IPS-18c (cell line): Measurements from ENCODE around the gene UBAC1.
"Not testable (repeated sequence)": the region's sequence is repeated elsewhere in the genome, so short reads cannot be mapped to it uniquely, and the experiment has no call there.

Experiments
- H3K4me3 ChIP-seq: 2 replicates; pipeline ENCODE4 v1.7.0; 2013; ENCODE audit warnings: low read depth, mild to moderate bottlenecking, low read length, moderate library complexity; ENCODE audit not compliant: insufficient read depth
- H3K9me3 ChIP-seq: one replicate; pipeline ENCODE4 v1.6.1; 2013; ENCODE audit warnings: mild to moderate bottlenecking, low read length, moderate library complexity; ENCODE audit not compliant: control insufficient read depth, insufficient read depth

UBAC1 gene

DNA sequence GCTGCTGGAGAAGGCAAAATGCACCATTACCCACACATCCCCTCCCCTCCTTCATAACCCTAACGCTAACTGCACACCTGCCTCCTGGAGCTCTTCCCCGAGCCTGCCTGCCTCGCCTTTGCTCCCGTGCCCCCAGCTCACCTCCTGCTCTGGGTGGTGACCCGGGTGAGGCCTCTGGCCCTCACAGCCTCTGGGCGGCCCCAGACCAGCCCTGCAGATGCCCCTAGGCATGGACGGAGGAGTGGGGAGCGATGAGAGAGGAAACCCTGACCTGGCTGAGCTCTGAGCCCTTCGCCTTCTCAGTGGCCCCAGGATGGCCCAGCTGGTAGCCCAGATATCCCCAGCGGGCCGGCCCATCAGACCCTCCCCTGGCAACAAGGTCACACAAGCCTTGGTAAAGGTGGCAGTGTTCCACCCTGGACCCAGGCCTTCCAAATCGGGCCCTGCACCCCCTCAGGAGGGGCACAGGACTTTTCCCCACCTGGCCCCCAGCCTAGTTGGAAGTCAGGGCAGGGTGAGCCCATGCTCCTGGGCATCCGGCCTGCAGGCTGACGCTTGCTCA, 39.3 kb downstream of the UBAC1 start:
- Histone ChIP-seq H3K4me3 (no peak overlapping the region), H3K9me3 (peaks cover 16% of the 10 kb centered on the region)

DNA sequence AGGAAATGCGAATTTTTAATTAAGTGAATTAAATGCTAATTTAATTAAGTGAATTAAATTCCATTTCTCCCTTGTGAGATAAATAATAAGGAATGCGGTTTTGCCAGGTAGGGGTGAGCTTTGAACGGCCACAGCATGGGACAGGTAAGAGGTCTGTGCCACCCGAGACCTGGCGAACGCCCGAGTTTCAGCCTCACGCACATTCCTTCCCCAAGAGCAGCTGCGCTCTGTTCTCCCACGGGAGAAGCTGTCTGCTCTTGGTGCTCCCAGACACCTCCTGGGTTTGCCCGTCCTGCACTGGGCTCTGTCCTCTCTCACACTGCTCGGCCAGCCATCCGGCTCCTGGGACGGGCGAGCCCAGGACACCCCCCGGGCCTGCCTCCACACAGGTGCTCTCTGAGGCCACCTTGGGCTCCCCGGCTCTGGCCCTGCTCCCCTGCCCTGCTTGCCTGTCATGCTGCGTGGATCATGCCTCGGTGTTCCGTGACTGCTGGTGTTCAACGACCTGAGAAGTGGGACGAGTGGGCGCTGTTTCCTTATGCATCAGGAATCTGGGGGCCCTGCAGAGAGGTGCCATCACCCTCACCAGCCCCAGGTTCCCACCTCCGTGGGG, 40.1 kb downstream of the UBAC1 start:
- peaks cover 19% of the 10 kb centered on the region for H3K9me3 ChIP-seq
- no peak overlapping the region for H3K4me3 ChIP-seq

DNA sequence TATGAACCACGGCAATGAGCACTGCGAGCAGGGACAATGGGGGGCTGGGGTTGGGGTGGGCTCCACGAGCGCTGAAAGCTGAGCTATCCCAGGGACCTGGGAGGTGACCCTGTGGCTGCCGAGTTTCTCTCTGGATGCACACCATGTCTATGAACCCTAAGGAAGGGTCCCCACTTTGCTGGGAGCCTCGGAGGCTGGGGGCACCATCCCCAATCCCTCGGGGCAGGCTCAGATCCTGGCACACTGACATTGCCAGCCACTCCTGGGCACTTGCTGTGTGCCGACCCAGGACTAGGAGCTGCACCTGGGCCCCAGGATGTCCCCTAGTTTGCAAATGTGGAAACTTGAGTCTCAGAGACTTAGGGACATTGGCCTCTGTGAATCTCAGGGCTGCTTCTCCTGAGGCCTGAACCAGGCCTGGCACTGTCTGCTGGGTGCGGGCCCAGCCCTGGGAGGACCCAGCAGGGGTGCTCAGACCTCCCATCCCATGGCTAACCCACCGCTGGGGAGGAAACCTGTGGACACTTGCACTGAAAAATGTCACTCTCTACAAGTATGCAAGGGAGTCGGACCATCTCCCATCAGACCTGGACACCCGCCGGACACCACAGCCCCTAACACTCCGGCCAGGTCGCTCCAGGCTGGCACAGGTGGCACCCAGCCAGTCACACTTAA, 40.8 kb downstream of the UBAC1 start:
- Histone ChIP-seq H3K4me3 (no peak overlapping the region), H3K9me3 (peaks cover 20% of the 10 kb centered on the region)

DNA sequence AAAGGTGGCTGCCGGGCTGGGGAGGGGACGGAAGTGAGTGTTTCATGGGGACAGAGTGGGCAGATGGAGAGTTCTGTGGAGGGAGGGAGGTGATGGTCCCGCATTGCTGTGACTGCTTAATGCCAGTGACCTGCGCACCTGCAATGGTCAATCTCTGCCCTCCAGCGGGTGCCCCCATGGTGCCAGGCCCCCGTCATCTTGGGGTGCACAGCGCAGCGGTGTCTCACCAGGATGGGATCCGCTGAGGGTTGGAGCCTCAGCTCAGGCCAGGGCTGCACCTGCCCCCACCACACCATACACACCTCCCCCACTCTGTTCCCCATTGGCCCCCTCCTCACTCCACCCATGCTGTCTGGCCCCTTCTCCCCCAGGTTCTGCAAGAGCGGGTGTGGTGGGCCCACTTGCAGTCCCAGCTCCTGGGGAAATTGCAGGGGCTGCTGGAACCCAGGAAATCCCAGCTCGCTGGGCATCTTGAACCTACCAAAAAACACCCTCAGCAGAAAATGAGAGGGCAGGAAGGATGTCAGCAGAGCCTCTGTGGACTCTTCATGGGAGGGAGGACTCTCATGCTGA, 41.8 kb downstream of the UBAC1 start:
- Histone ChIP-seq H3K9me3 (peaks cover 30% of the 10 kb centered on the region), H3K4me3 (no peak overlapping the region)

DNA sequence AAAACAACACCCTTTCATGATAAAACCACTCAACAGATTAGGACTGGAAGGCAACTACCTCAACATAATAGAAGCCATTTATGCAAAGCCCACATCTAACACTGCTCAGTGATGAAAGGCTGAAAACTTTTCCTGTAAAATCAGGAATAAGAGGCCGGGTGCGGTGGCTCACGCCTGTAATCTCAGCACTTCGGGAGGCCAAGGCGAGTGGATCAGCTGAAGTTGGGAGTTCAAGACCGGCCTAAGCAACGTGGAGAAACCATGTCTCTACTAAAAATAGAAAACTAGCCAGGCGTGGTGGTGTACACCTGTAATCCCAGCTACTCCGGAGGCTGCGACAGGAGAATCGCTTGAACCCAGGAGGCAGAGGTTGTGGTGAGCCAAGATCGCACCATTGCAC, 44.9 kb downstream of the UBAC1 start:
- not testable (repeated sequence) for H3K4me3 ChIP-seq
- peaks cover 43% of the 10 kb centered on the region for H3K9me3 ChIP-seq

DNA sequence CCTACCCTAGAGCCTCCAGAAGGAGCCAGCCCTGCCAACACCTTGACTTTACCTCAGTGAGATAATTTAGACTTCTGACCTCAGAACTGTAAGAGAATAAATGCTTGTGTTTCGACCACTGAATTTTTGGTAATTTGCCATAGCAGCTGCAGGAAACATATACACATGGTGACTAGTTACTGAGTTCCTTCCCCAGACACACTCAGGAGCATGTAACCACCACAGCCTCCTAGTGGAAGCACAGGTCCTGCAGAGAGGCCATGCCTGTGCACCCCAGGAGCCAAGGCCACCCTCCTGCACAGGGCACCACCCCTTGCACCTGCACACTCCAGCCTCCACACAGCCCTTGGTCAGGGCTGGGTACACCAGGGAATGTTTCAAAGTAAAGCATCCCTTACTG, 46.3 kb downstream of the UBAC1 start:
- H3K9me3 ChIP-seq, result peaks cover 39% of the 10 kb centered on the region

DNA sequence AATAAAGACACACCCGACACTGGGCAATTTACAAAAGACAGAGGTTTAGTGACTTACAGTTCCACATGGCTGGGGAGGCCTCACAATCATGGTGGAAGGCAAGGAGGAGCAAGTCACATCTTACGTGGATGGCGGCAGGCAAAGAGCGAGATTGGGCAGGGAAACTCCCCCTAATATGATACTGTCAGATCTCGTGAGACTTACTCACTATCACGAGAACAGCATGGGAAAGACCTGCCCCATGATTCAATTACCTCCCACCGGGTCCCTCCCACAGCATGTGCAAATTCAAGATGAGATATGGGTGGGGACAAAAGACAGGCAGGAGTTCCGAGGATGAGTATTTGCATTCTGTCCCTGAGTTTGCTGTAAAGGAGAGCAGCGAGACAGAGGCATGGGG, 49.9 kb downstream of the UBAC1 start:
- not testable (repeated sequence) for H3K4me3 ChIP-seq
- H3K9me3 ChIP-seq, result peaks cover 28% of the 10 kb centered on the region

More for the DNA sequence above, 46.3 kb downstream of the UBAC1 start:
- H3K4me3 ChIP-seq, result no peak overlapping the region

DNA sequence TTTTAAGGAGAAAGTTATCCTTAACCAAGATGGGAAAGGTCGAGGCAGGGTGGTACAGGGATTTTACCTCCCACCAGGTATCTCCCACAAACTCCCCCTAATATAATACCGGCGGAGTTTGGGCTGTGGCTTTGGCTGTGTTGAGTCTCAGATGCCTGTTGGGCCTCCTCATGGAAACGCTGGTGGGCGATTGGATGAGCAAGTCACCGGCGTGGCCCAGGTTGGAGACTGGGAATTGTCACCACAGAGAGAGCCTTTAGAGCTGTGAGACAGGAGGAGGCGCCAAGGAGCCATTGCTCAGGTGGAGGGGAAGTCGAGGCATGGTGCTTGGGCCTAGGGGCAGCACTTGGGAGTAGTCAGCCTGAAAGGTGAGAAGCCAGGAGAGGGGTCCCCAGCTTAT, 50.4 kb downstream of the UBAC1 start:
- H3K4me3 ChIP-seq, result no peak overlapping the region
- peaks cover 25% of the 10 kb centered on the region for H3K9me3 ChIP-seq

DNA sequence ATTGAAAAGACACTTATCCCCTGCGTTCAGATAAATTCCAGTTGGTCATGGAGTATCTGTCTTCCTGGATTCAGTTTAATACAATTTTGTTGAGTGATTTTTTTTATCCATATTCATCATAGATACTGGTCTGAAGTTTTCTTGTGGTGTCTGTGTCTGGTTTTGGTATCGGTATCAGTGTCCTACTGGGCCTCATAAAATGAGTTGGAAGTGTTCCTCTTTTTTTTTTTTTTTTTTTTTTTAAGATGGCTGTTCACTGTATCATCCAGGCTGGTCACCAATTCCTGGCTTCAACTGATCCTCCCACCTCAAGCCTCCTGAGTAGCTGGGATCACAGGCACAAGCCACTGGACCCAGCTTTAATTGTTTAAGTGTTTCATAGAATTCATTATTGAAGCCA, 51.0 kb downstream of the UBAC1 start:
- no peak overlapping the region for H3K4me3 ChIP-seq
- H3K9me3 ChIP-seq, result peaks cover 23% of the 10 kb centered on the region

DNA sequence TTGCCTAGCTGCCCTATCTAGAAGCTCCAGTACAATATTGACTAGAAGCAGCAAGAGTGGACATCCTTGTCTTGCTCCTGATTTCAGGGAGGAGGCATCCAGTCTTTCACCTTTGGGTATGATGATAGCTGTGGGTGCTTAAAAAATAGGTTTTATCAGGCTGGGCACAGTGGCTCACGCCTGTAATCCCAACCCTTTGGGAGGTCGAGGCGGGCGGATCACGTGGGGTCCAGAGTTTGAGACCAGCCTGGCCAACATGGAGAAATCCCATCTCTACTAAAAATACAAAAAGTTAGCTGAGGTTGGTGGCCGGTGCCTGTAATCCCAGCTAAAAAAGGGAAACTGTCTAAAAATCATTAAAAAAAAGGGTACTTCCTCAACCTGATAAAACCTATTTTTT, 51.8 kb downstream of the UBAC1 start:
- no peak overlapping the region for H3K4me3 ChIP-seq
- H3K9me3 ChIP-seq, result peaks cover 14% of the 10 kb centered on the region

DNA sequence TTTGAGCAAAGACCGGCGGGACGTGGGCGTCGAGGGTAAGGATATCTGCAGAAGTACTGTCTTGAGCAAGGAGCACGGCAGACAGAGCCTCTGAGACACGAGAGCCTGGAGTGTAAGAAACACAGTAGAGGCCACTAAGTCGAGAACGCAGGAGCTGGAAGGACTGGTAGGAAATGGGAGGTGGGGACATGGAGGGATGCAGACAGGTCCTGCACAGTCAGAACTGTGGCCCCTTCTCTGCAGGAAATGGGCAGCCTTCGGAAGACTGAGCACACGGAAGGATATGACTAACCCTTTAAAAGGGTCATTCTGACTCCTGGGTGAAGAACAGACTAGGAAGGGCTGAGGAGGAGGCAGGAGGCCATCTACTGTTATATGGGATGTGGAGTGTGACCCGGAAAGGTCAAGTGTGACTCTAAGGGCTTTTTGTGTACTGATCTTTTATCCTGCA, 52.4 kb downstream of the UBAC1 start:
- Histone ChIP-seq H3K9me3 (peaks cover 10% of the 10 kb centered on the region), H3K4me3 (no peak overlapping the region; the same call in none of the 2 replicates)

DNA sequence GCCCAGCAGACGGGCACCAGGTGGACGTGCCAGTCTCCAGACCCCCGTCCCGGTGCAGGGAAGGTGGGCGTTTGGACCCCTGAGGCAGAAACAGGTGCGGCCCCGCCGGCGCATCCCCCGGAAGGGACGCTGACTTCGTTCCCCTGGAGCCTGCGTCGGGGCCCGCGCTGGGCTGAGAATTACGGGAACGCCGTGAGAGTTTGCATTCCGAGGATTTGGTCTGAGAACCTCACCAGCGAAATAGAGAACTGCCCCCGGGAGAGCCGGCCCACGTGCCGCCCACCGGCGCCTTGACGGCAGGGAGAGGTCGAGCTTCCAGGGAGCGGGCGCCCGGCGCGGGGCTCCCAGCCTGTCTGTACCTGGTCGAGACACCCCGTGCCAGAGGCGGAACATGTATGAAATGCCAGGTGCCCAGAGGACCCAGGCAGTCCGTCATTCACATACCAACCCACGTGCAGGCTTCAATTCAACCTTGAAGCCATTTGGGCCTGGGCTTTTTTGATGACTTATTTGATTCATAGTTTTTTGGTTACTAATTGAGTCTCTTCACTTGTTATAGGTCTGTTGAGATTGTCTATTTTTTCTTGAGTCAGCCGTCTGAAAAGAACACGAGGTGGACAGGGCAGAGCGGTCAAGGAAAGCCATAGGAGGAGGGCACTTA, 53.0 kb downstream of the UBAC1 start:
- Histone ChIP-seq H3K9me3 (peaks cover 5% of the 10 kb centered on the region), H3K4me3 (peak overlapping the region; percentile 72)

DNA sequence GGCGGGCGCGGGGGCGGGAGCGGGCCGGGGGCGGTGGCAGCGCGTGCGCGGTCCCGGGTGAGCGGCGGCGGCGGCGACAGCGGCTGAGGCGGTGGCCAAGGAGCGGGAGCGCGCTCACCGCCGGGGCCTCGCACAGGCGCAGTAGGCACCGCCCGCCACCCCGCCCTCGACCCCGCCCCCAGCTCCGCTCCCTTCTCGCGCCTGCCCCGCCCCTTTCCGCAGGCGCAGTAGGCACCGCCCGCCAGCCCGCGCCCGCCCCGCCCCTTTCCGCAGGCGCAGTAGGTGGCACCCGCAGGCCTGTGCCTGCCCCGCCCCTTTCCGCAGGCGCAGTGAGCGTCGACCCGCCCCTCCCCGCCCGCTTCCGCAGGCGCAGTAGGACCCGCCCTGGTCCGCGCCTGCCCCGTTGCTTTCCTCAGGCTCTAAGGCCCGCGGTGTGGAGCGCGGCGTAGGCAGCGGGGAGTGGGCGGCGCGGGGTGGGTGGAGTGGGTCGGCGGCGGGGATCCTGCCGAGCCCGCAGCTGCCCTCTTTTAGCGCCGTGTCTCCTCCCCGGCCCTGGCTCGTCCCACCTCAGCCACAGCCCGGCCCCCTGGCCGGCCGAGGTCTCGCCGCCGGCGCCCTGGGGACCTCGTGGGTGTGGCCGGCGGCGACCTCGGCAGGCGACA, 53.6 kb downstream of the UBAC1 start, which contains the start of gene CAMSAP1:
Gene CAMSAP1 (minus strand): TSS at position 116 of the 662 bp plus-strand sequence. CDS start 387 bp downstream, outside the sequence.
- H3K9me3 ChIP-seq, result peaks cover 2% of the 10 kb centered on the region
- peak within 1 kb of the TSS; percentile 72 for H3K4me3 ChIP-seq

DNA sequence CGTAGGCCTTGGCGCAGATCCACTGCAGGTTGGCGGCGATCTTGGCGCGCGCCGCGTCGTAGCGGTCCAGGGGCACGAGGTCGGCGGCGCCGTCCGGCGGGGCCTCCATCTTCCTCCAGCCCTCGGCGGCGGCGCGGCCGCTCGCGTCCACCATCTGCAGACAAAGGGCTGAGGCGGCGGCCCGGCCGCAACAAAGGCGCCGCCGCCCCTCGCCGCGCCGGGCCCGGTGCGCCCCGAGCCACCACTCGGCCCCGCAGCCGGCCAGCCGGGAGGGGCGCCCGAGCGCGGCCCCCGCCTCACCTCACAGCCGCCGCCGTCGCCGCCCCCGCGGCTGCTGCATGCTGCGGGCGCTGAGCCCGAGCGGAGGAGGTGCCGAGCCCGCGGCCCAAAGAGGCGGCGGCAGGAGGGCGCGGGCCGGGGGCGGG, 54.2 kb downstream of the UBAC1 start:
- H3K9me3 ChIP-seq, result peaks cover 2% of the 10 kb centered on the region

DNA sequence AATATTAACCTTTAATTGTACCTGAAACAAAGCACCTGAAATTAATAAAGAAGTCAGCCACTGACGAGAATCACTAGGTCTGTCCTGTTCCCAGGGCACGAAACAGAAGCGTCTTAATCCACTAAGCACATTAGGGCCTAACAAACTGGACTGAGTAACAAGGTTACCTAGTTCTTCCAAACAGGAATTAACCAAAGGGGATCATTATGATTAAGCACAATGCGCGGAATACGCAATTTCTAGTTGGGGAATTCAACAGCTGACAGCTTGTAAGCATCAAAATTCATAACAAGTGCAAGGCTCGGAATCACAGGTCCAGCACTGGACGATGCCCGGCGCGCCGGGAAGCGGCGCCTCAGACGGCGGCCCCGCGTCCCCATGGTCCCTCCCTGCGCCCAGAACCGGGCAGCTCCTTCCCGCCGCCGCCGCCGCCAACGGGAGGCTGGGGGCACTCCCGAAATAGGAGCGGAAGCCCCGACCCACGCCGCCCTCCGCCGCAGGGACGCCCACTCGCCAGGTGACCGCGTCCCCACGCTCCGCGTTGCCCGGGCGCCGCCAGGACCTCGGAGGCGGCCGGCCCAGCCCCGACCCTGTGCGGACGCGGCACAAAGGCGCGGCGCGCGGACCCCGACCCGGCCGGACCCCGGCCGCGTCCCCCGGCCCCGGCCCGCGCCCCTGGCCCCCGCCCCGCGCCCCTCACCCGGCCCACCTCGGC, 54.7 kb downstream of the UBAC1 start:
- Histone ChIP-seq H3K9me3 (peaks cover 2% of the 10 kb centered on the region), H3K4me3 (peak overlapping the region; percentile 64)

More for the DNA sequence above, 54.2 kb downstream of the UBAC1 start:
- H3K4me3 ChIP-seq, result peak overlapping the region; percentile 64

DNA sequence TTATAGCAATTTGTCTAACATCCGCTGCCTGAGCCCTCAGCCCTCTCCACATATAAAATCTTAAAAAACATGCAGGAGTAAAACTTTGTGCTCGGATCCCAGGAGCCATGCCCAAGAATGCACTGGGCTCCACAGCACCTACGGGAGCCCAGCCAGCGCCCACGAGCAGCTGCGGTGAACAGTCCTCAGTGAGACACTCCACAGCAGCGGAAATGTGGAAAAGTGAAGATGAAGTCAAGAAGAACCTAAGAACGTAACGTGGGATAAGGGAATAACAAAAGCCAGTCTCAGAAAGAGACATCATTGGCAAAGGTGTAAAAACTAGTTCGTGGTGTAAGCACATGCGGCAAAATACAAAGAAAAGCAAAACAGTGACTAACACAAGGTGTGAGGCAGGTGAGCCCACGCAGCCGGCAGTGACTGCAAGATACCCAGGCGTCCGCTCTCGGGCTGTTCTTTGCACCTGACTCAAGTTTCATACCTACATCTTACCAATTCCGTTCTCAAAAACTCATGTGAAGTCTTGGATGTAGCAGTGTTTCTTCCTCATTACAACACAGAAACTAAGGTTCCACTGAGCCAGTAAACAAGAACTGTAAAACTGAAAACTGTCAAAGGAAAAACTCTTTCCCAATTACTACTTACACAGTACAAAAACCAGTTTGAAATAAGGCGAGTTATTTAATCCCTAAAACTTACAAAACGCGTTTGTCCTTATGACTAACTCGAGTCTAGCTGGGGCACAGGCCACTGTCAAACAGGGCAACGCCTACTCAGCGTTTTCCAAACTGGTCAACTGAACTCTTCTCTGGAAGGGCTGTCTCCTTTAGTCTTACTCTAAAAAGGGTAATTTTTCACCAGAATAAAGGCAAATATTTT, 55.6 kb downstream of the UBAC1 start:
- Histone ChIP-seq H3K9me3 (peaks cover 2% of the 10 kb centered on the region), H3K4me3 (peak overlapping the region; percentile 64)
